ENCODE measurements around the gene VPS13A.

VPS13A gene

GRCh38 chr9:77429928-77430327 is 252.6 kb downstream of the VPS13A start:
- DNase-seq, result no peak

- DNase-seq, result no peak
These were observed 254.7 kb downstream of the VPS13A start for GRCh38 chr9:77432053-77432452.

- DNase-seq, result peak; percentile 68
These were observed 256.5 kb downstream of the VPS13A start for GRCh38 chr9:77433675-77434445.

GRCh38 chr9:77435277-77435676 is 257.9 kb downstream of the VPS13A start:
- DNase-seq, result no peak

- no peak for DNase-seq
These were observed 258.4 kb downstream of the VPS13A start for GRCh38 chr9:77435688-77436087.

GRCh38 chr9:77438653-77439052 is 261.3 kb downstream of the VPS13A start:
- DNase-seq, result no peak

- peak; percentile 32 for DNase-seq
These were observed 262.7 kb downstream of the VPS13A start for GRCh38 chr9:77440057-77440456.

- DNase-seq, result peak; percentile 17
These were observed 263.8 kb downstream of the VPS13A start for GRCh38 chr9:77441124-77441523.

- peak; percentile 2 for DNase-seq
These were observed 265.1 kb downstream of the VPS13A start for GRCh38 chr9:77442436-77442835.

GRCh38 chr9:77447646-77448045 is 270.3 kb downstream of the VPS13A start:
- no peak for DNase-seq

GRCh38 chr9:77449240-77450084 is 272.1 kb downstream of the VPS13A start:
- peak; percentile 23 for DNase-seq

GRCh38 chr9:77450085-77450475 is 272.7 kb downstream of the VPS13A start:
- peak; percentile 8 for DNase-seq

GRCh38 chr9:77451507-77451906 is 274.2 kb downstream of the VPS13A start:
- DNase-seq, result peak; percentile 20

- DNase-seq, result peak; percentile 45
These were observed 276.7 kb downstream of the VPS13A start for GRCh38 chr9:77453825-77454647.

GRCh38 chr9:77454663-77455062 is 277.3 kb downstream of the VPS13A start:
- DNase-seq, result no peak

- DNase-seq, result peak; percentile 62
These were observed 278.1 kb downstream of the VPS13A start for GRCh38 chr9:77455312-77455927.

GRCh38 chr9:77456829-77457437 is 279.6 kb downstream of the VPS13A start:
- peak; percentile 87 for DNase-seq

- DNase-seq, result peak; percentile 75
These were observed 280.7 kb downstream of the VPS13A start for GRCh38 chr9:77457916-77458592.

- no peak for DNase-seq
These were observed 283.6 kb downstream of the VPS13A start for GRCh38 chr9:77460938-77461337.

GRCh38 chr9:77462066-77462465 is 284.7 kb downstream of the VPS13A start:
- DNase-seq, result no peak

- no peak for DNase-seq
These were observed 285.8 kb downstream of the VPS13A start for GRCh38 chr9:77463151-77463550.

- DNase-seq, result no peak
These were observed 287.3 kb downstream of the VPS13A start for GRCh38 chr9:77464661-77465060.

Data from activated CD8-positive, alpha-beta memory T cell treated with anti-CD3 and anti-CD28 coated beads, Interleukin-2, amount 50 U/mL, for 48 hours (primary cell).